Measurements from ENCODE around the gene C1orf21.

C1orf21 gene

GRCh38 chr1:184373155-184373554 lies 13.7 kb upstream of the C1orf21 start:
- TF ChIP-seq, protein P1, sequence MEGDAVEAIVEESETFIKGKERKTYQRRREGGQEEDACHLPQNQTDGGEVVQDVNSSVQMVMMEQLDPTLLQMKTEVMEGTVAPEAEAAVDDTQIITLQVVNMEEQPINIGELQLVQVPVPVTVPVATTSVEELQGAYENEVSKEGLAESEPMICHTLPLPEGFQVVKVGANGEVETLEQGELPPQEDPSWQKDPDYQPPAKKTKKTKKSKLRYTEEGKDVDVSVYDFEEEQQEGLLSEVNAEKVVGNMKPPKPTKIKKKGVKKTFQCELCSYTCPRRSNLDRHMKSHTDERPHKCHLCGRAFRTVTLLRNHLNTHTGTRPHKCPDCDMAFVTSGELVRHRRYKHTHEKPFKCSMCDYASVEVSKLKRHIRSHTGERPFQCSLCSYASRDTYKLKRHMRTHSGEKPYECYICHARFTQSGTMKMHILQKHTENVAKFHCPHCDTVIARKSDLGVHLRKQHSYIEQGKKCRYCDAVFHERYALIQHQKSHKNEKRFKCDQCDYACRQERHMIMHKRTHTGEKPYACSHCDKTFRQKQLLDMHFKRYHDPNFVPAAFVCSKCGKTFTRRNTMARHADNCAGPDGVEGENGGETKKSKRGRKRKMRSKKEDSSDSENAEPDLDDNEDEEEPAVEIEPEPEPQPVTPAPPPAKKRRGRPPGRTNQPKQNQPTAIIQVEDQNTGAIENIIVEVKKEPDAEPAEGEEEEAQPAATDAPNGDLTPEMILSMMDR (IDR thresholded peaks at IDR 0.05): no peak

DNA sequence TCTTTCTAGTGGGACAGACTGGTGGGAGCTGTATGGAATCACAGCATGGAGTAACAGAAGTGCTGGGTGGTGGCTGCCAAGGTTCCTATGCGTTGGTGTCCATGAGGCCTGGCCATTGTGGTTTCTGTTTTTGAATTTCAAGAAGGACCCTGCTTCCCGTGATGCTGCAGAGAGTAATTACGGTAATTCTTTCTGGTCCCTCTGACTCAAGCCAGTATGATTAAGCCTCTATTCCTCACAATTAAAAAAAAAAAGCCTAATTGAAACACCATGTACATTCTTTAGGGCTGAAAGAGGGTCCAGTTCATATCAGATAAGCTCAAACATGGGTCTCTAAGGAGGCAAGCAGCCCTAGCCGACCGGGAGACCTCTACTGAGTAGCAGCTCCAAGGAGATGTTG lies 10.5 kb upstream of the C1orf21 start:
- TF ChIP-seq, protein P1 (IDR thresholded peaks at IDR 0.05): no peak

- TF ChIP-seq, protein P1 (IDR thresholded peaks at IDR 0.05): no peak
Measured at GRCh38 chr1:184379111-184379752, 7.6 kb upstream of the C1orf21 start.

DNA sequence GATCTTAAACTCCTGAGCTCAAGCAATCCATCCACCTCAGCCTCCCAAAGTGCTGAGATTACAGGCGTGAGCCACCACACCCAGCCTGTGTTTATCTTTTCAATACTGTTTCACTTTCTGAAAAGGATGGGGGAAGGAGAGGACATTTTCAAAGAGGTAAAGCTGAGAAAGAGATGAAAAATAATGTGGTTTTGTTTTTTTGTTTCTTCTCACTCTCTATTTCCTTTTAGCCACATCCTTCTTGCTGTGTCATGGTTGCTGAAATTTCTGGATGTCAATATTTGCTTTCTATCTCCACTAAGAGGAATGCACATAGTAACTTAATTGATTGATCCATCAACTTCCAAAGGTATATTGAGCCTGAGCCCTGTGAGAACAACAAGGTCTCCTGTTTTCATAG lies 6.4 kb upstream of the C1orf21 start:
- TF ChIP-seq, protein P1 (IDR thresholded peaks at IDR 0.05): no peak

DNA sequence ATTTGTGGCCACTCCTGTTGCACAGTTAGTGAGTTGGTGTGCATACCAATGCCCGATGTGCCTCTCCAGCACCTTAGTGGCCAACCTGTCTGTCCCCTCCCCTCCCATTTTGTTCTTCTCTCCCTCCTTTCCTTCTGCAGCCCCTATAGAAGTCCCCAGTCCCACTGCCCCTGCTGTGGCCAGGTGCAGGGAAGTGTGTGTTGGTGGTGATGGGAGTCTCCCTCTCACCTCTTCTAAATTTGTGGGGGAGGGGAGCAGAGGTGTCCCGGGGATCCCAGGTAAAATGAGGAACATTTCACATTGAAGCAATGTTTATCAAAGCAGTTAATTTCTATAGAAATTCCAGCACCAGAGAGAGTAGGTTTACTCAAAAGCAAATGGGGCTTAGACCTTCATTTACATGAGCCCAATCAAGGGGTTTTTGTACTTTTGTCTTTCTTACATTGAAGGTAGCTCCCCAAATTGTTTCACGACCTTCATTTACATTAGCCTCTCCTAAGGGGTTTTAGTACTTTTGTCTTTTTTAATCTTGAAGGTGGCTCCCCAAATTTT lies 3.0 kb upstream of the C1orf21 start:
- TF ChIP-seq, protein P1 (IDR thresholded peaks at IDR 0.05): no peak

DNA sequence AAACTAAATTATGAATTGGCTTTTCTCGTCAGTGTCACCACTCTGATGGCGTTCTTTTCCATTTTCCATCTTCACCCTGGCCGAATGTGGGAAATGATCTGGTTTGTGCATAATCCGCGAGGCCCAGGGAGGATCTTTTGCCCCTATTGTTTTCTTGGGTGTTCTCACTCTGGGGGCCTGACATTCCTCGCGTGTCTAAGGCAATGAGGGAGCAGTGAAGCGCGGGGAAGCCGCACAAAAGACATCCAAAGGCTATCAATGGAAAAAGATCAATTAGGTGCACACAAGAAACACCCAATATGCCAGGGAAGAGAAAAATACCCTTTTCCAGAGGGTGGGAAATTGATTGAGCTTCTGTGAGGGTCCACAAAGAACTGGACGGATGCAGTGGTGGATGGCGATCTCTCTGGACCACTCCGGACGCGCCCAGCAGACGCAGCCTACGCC lies 941 bp upstream of the C1orf21 start:
- TF ChIP-seq, protein P1 (IDR thresholded peaks at IDR 0.05): no peak

- TF ChIP-seq, protein P1 (IDR thresholded peaks at IDR 0.05): no peak
Measured at GRCh38 chr1:184387069-184387475, 243 bp downstream of the C1orf21 start.
